Keratinocyte (primary cell): ENCODE results near the gene FAM25A. TPM values are rescaled to one million over a fixed set of nuclear protein-coding genes. Genes with fewer than 3 reads are reported as not detected.
A peak's percentile ranks its signal among the peaks of the same experiment; 100 is the strongest.
"Not testable (repeated sequence)": the region's sequence is repeated elsewhere in the genome, so short reads cannot be mapped to it uniquely, and the experiment has no call there.

ENCODE experiments used
- DNase-seq: peaks from one replicate; pipeline ENCODE4 v3.0.0-alpha.2; 2011; ENCODE audit warnings: low read depth, missing footprints, low spot score
- FAIRE-seq: peaks from 2 replicates; lab custom pipeline; 2011; peaks lifted over from hg19 to GRCh38; lab: Jason Lieb, UNC
- H2AFZ ChIP-seq: 2 replicates; pipeline ENCODE4 v1.6.0; 2012; ENCODE audit warnings: low read length, control low read depth, inconsistent platforms; ENCODE audit not compliant: control insufficient read depth
- H3K27ac ChIP-seq: 2 replicates; pipeline ENCODE4 v1.5.1; 2011; ENCODE audit warnings: low read length; ENCODE audit not compliant: control insufficient read depth, insufficient read depth
- H3K27me3 ChIP-seq: 3 replicates; pipeline ENCODE4 v1.6.0; 2011; ENCODE audit warnings: low read length; ENCODE audit not compliant: control insufficient read depth, insufficient read depth; ENCODE audit errors: extremely low read depth
- H3K36me3 ChIP-seq, 2 experiments: 2 replicates in 1 of 2; 3 replicates in 1 of 2; pipeline ENCODE4 v1.5.1; 2011; ENCODE audit warnings: low read length in 2 of 2, mild to moderate bottlenecking in 1 of 2; ENCODE audit not compliant: control insufficient read depth in 2 of 2, insufficient read depth in 2 of 2; ENCODE audit errors: extremely low read depth in 1 of 2
- H3K4me1 ChIP-seq: 3 replicates; pipeline ENCODE4 v1.5.1; 2011; ENCODE audit warnings: low read length; ENCODE audit not compliant: control insufficient read depth, insufficient read depth; ENCODE audit errors: extremely low read depth
- H3K4me2 ChIP-seq: 3 replicates; pipeline ENCODE4 v1.6.0; 2011; ENCODE audit warnings: low read depth, low read length; ENCODE audit not compliant: control insufficient read depth, insufficient read depth; ENCODE audit errors: extremely low read depth
- H3K4me3 ChIP-seq, 3 experiments: fragments of 200-600 bp in 1 of 3; sonication (generic) in 1 of 3; 2 replicates in 2 of 3; 3 replicates in 1 of 3; pipeline ENCODE4 v1.5.1; 2011 to 2016; ENCODE audit warnings: low read length in 3 of 3, mild to moderate bottlenecking in 3 of 3, control low read depth in 2 of 3, inconsistent platforms in 1 of 3, low read depth in 1 of 3, mixed read lengths in 1 of 3, mixed run types in 1 of 3, moderate library complexity in 1 of 3; ENCODE audit not compliant: control insufficient read depth in 2 of 3, insufficient read depth in 2 of 3; ENCODE audit errors: extremely low read depth in 1 of 3
- H3K79me2 ChIP-seq: 2 replicates; pipeline ENCODE4 v1.6.0; 2012; ENCODE audit warnings: low read length; ENCODE audit not compliant: control insufficient read depth, insufficient read depth
- H3K9ac ChIP-seq: 3 replicates; pipeline ENCODE4 v1.6.0; 2011; ENCODE audit warnings: low read length; ENCODE audit not compliant: control insufficient read depth, insufficient read depth; ENCODE audit errors: extremely low read depth
- H3K9me1 ChIP-seq: 3 replicates; pipeline ENCODE4 v1.6.0; 2011; ENCODE audit warnings: low read length; ENCODE audit not compliant: control insufficient read depth, insufficient read depth; ENCODE audit errors: extremely low read depth
- H3K9me3 ChIP-seq: 2 replicates; pipeline ENCODE4 v1.5.1; 2012; ENCODE audit warnings: low read depth, low read length; ENCODE audit not compliant: control insufficient read depth
- H4K20me1 ChIP-seq: 3 replicates; pipeline ENCODE4 v1.6.0; 2011; ENCODE audit warnings: low read length; ENCODE audit not compliant: control insufficient read depth, insufficient read depth; ENCODE audit errors: extremely low read depth
- CTCF ChIP-seq, 3 experiments: IDR thresholded peaks in 1 of 3; conservative IDR thresholded peaks in 1 of 3; optimal IDR thresholded peaks in 1 of 3; 2 replicates in 2 of 3; 3 replicates in 1 of 3; pipeline versions ENCODE3 to v1.5.1; 2011; ENCODE audit warnings: low read length in 3 of 3, mild to moderate bottlenecking in 3 of 3, moderate library complexity in 2 of 3, control low read depth in 1 of 3, inconsistent platforms in 1 of 3; ENCODE audit not compliant: insufficient read depth in 2 of 3; ENCODE audit errors: extremely low read depth in 1 of 3
- EZH2 ChIP-seq: IDR thresholded peaks from one replicate; pipeline ENCODE4 v1.6.1; 2012; ENCODE audit warnings: inconsistent platforms, mild to moderate bottlenecking, low read length, moderate library complexity
- dilution Hi-C: fragments of 300-500 bp; cut with MboI; formaldehyde crosslinking; loops from one replicate; pipeline ENCODE4 v1.7.0; 2020; ENCODE audit warnings: low sequenced_read_pairs; ENCODE audit not compliant: extremely low pct_ligation_motif_present
- polyA plus RNA-seq, 5 experiments: library from polyadenylated mRNA; depleted of rRNA in 3 of 5; stranded (reverse) in 3 of 5; stranded (forward) in 1 of 5; unstranded in 1 of 5; fragments of >200 nt; gene quantifications; 1 replicate in 1 of 5; 2 replicates in 3 of 5; 3 replicates in 1 of 5; pipeline versions ENCODE4 v1.2.1 to v1.2.3, GENCODE V29; 2011 to 2012; ENCODE audit warnings: missing spikeins in 2 of 5, low read depth in 1 of 5, low replicate concordance in 1 of 5

Gene FAM25A
- polyA plus RNA-seq, 1 donor (not counting 4 experiments of a cell fraction or from before 2014, with no cell fraction given), result 11.7 TPM

DNA sequence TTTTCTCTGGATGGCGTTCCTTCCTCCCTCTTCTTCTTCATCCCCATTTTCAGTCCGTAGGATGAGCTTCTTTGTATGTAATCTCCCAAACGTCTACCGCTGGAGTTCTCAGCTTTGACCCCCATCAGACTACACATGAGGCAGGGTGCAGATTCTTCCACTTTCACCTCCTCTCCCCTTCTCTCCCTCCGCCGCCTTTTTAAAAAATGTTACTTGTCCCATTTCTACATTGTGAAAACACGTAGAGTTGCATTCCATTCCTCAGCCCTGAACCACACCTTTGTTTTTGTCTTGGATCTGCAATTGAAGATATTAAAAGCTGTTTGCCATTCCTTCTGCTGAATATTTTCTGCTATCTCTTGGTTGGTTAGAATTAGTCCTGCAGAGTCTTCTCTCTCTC, 45.6 kb upstream of the FAM25A start:
- H3K4me2 ChIP-seq, result peak overlapping the region; percentile 92
- dilution Hi-C loops, result no loop called here
- H4K20me1 ChIP-seq, result no peaks in the 10 kb centered on the region

GRCh38 chr10:86976362-86977056, 43.6 kb upstream of the FAM25A start:
- Histone ChIP-seq H3K9me3 (no peaks in the 10 kb centered on the region), H3K4me2 (no peak overlapping the region), H2AFZ (no peak overlapping the region), H4K20me1 (no peaks in the 10 kb centered on the region), H3K9ac (no peak overlapping the region), H3K79me2 (no peaks in the 10 kb centered on the region), H3K27me3 (no peaks in the 10 kb centered on the region), H3K27ac (no peak overlapping the region), H3K36me3 (no peaks in the 10 kb centered on the region), H3K4me3 (no peak overlapping the region), H3K9me1 (no peaks in the 10 kb centered on the region), H3K4me1 (peaks cover 47% of the 10 kb centered on the region)
- FAIRE-seq (no peak), DNase-seq (no peak)
- no peak for TF ChIP-seq CTCF (optimal IDR thresholded peaks at IDR 0.05 in 1 of 3, IDR thresholded peaks at IDR 0.05 in 1 of 3, conservative IDR thresholded peaks at IDR 0.05 in 1 of 3; ENCODE audit: extremely low read depth in 1 of 3, insufficient read depth in 2 of 3, low read length in 3 of 3)
- TF ChIP-seq EZH2, result no peak
- dilution Hi-C loops, result no loop called here

More for the DNA sequence above, 45.6 kb upstream of the FAM25A start:
- TF ChIP-seq CTCF (optimal IDR thresholded peaks at IDR 0.05 in 1 of 3, IDR thresholded peaks at IDR 0.05 in 1 of 3, conservative IDR thresholded peaks at IDR 0.05 in 1 of 3; ENCODE audit: extremely low read depth in 1 of 3, insufficient read depth in 2 of 3, low read length in 3 of 3) (no peak), EZH2 (no peak)
- peak overlapping the region; percentile 74 for H3K27ac ChIP-seq
- H3K9ac ChIP-seq, result peak overlapping the region; percentile 63
- peak overlapping the region; percentile 19 to 63 (median 36) for H3K4me3 ChIP-seq
- no peaks in the 10 kb centered on the region for H3K9me3 ChIP-seq
- H2AFZ ChIP-seq, result peak overlapping the region; percentile 81
- no peak for DNase-seq
- no peaks in the 10 kb centered on the region for H3K9me1 ChIP-seq
- H3K4me1 ChIP-seq, result peaks cover 59% of the 10 kb centered on the region
- no peaks in the 10 kb centered on the region for H3K36me3 ChIP-seq
- no peaks in the 10 kb centered on the region for H3K27me3 ChIP-seq
- H3K79me2 ChIP-seq, result no peaks in the 10 kb centered on the region
- FAIRE-seq, result peak; percentile 64

DNA sequence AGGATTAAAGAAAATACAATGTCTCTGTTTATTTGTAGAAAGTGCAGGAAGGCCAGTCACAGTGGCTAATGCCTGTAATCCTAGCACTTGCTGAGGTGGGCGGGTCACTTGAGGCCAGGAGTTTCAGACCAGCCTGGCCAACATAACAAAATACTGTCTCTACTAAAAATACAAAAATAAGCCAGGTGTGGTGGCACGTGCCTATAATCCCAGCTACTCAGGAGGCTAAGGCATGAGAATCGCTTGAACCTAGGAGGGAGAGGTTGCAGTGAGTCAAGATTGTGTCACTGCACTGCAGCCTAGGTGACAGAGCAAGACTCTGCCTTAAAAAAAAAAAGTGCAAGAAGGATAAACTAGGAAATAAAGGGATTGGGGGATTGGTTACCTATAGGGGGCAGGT, 41.6 kb upstream of the FAM25A start:
- H3K9me1 ChIP-seq, H3K9ac ChIP-seq, H3K27ac ChIP-seq, DNase-seq, H2AFZ ChIP-seq, FAIRE-seq, H3K4me3 ChIP-seq, H3K27me3 ChIP-seq, H3K79me2 ChIP-seq, H3K36me3 ChIP-seq, H3K4me2 ChIP-seq, H3K9me3 ChIP-seq, H4K20me1 ChIP-seq, dilution Hi-C loops: not testable (repeated sequence)
- H3K4me1 ChIP-seq, result peaks cover 28% of the 10 kb centered on the region
